ENCODE results near the gene VWA3A. TPM values are rescaled to one million over a fixed set of nuclear protein-coding genes. Genes with fewer than 3 reads are reported as not detected.

Gene VWA3A
- total RNA-seq, 2 experiments from 2014 or later, result not detected

- Histone ChIP-seq H3K4me1 (ENCODE audit: insufficient read depth, low read length, poor library complexity, severe bottlenecking) (peaks cover 29% of the 10 kb centered on the region), H3K9me2 (ENCODE audit: insufficient read depth, low read length) (no peaks in the 10 kb centered on the region), H3K36me3 (ENCODE audit: insufficient read depth, low read length) (no peaks in the 10 kb centered on the region), H4K20me1 (ENCODE audit: insufficient read depth, low read length) (no peaks in the 10 kb centered on the region), H2AFZ (ENCODE audit: low read length) (peak overlapping the region; percentile 66; the same call in 1 of the 2 replicates), H3K4me2 (ENCODE audit: low read length) (peak overlapping the region; percentile 93; the same call in 1 of the 2 replicates), H3K79me2 (ENCODE audit: insufficient read depth, low read depth, low read length) (no peaks in the 10 kb centered on the region), H3K9me3 (ENCODE audit: low read length) (no peaks in the 10 kb centered on the region), H3K4me3 (ENCODE audit: low read depth, low read length, poor library complexity, severe bottlenecking) (no peak overlapping the region), H3K27ac (ENCODE audit: low read depth, low read length, poor library complexity, severe bottlenecking) (peak overlapping the region; percentile 83)
- no peak for DNase-seq (ENCODE audit: low spot score)
- POLR2A ChIA-PET, result interaction anchor here (0.5 to 1.8 kb wide), 6 partner anchors 8 to 531 kb away, joined by 3 to 10 read pairs (median 5); partner anchors contain the start of gene EEF2K
- TF ChIP-seq EZH2phosphoT487 (IDR thresholded peaks at IDR 0.05; ENCODE audit: borderline replicate concordance, low read depth, low read length), result no peak
- TF ChIP-seq CTCF (conservative IDR thresholded peaks at IDR 0.05; ENCODE audit: low read length), result no peak
- intact Hi-C loops (cut with micrococcal nuclease; ENCODE audit: unreplicated experiment), result loop anchor here (1.0 to 5.0 kb wide), 4 partner anchors 91 to 235 kb away; partner anchors contain the start of genes PDZD9 and UQCRC2
- BruUV-seq (replicated peaks), result no TSS peak
- CTCF ChIA-PET (ENCODE audit: unreplicated experiment), result interaction anchor here (0.6 to 1.5 kb wide), 7 partner anchors 11 to 236 kb away, joined by 3 to 4 read pairs (median 3); no protein-coding TSS in a partner anchor
Observed at GRCh38 chr16:22188267-22188594, 95.9 kb downstream of the VWA3A start.

- peak overlapping the region; percentile 83 for H3K27ac ChIP-seq (ENCODE audit: low read depth, low read length, poor library complexity, severe bottlenecking)
- H2AFZ ChIP-seq (ENCODE audit: low read length), result peak overlapping the region; percentile 66
Observed at GRCh38 chr16:22188595-22189442, 96.5 kb downstream of the VWA3A start.

More at GRCh38 chr16:22188595-22189442, 96.5 kb downstream of the VWA3A start:
- Histone ChIP-seq H3K79me2 (ENCODE audit: insufficient read depth, low read depth, low read length) (no peaks in the 10 kb centered on the region), H3K36me3 (ENCODE audit: insufficient read depth, low read length) (no peaks in the 10 kb centered on the region), H4K20me1 (ENCODE audit: insufficient read depth, low read length) (no peaks in the 10 kb centered on the region), H3K9me3 (ENCODE audit: low read length) (no peaks in the 10 kb centered on the region), H3K4me2 (ENCODE audit: low read length) (peak overlapping the region; percentile 93), H3K4me3 (ENCODE audit: low read depth, low read length, poor library complexity, severe bottlenecking) (peak overlapping the region; percentile 78), H3K9me2 (ENCODE audit: insufficient read depth, low read length) (no peaks in the 10 kb centered on the region), H3K4me1 (ENCODE audit: insufficient read depth, low read length, poor library complexity, severe bottlenecking) (peaks cover 29% of the 10 kb centered on the region)
- TF ChIP-seq EZH2phosphoT487 (IDR thresholded peaks at IDR 0.05; ENCODE audit: borderline replicate concordance, low read depth, low read length), result no peak
- TF ChIP-seq CTCF (conservative IDR thresholded peaks at IDR 0.05; ENCODE audit: low read length), result peak; percentile 98
- no TSS peak for BruUV-seq (replicated peaks)
- POLR2A ChIA-PET, result interaction anchor here (0.5 to 1.8 kb wide), 7 partner anchors 8 to 180 kb away, joined by 3 to 10 read pairs (median 5); partner anchors contain the start of gene EEF2K
- CTCF ChIA-PET (ENCODE audit: unreplicated experiment), result interaction anchor here (0.6 to 1.5 kb wide), 7 partner anchors 12 to 236 kb away, joined by 3 to 4 read pairs (median 3); no protein-coding TSS in a partner anchor
- peak; percentile 88 for DNase-seq (ENCODE audit: low spot score)
- intact Hi-C loops (cut with micrococcal nuclease; ENCODE audit: unreplicated experiment), result loop anchor here (1.0 to 5.0 kb wide), 4 partner anchors 92 to 236 kb away; partner anchors contain the start of genes PDZD9 and UQCRC2
